ENCODE results near the gene CDH23.

Gene CDH23

GRCh38 chr10:71424496-71425194, 27.9 kb downstream of the CDH23 start:
- DNase-seq, result peak in 1 of 2 donors; percentile 10

- peak in 1 of 2 donors; percentile 9 for DNase-seq
These were observed 29.4 kb downstream of the CDH23 start for GRCh38 chr10:71426058-71426605.

- no peak for DNase-seq
These were observed 30.5 kb downstream of the CDH23 start for GRCh38 chr10:71427246-71427645.

GRCh38 chr10:71429304-71429703, 32.6 kb downstream of the CDH23 start:
- no peak for DNase-seq

- peak in 1 of 2 donors; percentile 4 for DNase-seq
These were observed 33.2 kb downstream of the CDH23 start for GRCh38 chr10:71429929-71430328.

GRCh38 chr10:71431239-71432100, 34.8 kb downstream of the CDH23 start:
- DNase-seq, result peak in 1 of 2 donors; percentile 1

GRCh38 chr10:71432101-71432905, 35.6 kb downstream of the CDH23 start:
- peak in 1 of 2 donors; percentile 7 for DNase-seq

GRCh38 chr10:71432956-71433767, 36.4 kb downstream of the CDH23 start:
- DNase-seq, result peak in 1 of 2 donors; percentile 8

DNA sequence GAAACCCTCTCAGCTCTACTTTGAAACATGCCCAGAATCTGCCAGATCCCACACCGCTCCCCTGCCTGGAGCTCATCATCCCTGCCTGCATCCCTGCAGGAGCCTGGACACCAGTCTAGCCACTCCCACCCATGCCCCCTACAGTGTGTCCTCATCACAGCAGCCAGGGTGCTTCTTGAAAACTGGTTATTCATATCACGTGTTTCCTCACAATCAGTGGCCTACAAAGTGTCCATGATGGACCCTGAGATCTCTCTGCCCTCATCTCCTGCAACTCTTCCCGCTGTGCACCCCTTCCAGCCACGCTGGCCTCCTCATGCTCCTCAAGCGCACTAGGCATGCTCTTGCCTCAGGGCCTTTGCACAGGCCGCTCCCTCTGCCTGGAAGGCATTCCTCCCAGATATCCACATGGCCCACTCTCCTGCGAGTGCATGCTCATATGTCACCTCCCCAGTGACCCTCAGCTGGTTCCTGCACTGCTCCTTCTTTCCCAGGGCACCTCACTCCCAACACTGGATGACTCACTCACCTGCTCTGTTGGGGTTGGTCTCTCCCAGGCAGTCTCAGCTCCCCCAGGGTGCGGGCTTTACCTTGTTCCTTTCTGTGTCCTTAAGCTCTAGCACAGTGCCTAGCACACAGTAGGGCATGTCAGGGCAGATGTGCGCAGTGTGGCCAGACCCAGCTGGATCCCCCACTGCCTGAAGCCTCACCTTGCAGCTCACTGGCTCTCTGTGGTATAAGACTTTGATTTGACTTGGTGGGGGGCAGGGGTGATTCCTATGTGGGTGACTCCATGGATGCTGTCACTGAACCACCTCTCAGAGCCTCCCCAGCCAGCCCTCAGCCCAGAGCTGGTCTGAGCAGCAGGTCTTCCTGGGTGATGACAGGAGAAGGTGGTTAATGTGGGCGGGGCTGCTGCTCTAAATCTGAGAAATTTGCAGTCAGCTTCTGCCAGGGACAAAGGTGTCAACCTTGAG, 37.3 kb downstream of the CDH23 start:
- peak; percentile 14 for DNase-seq

GRCh38 chr10:71434760-71435394, 38.2 kb downstream of the CDH23 start:
- DNase-seq, result no peak

- peak in 1 of 2 donors; percentile 1 for DNase-seq
These were observed 39.0 kb downstream of the CDH23 start for GRCh38 chr10:71435571-71436267.

DNA sequence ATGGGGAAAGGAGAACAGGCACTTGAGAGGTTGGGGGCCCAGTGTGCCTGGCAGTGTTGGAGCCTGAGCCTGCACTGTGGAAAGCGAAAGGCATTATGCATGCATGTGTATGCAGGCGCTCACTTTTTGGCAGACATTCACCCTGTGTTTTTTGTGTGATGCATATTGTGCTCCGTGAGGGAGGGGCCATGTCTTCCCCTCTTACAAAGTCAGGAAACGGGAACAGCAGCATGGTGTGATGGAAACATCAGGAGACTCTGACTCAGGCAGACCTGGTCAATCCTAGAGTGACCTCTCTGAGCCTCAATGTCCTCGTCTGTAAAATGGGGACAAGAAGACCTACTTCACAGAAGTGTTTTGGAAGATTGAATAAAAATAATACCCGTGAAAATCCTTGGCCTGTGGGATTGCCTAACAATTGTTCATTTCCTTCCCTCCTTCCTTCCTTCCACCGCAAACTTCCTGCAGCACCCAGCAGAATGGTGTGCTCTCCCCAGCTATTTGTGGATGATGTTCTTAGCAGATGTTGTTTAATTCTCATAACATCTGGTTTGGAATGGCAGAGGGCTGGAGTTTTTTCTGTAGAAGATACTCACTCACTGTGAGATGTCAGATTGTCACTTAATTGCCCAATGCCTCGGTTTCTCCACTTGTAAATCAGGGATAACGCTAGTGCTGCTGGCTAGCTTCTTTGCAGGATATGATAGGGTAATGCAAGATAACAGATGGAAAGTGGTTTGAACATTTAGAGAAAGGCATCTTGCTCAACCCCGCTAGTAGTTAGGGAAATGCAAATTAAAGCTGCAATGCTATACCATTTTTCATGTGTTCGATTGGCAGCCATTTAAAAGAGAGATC, 39.8 kb downstream of the CDH23 start:
- DNase-seq, result no peak

GRCh38 chr10:71437537-71438092, 40.9 kb downstream of the CDH23 start:
- no peak for DNase-seq

- DNase-seq, result no peak
These were observed 42.0 kb downstream of the CDH23 start for GRCh38 chr10:71438761-71439160.

DNA sequence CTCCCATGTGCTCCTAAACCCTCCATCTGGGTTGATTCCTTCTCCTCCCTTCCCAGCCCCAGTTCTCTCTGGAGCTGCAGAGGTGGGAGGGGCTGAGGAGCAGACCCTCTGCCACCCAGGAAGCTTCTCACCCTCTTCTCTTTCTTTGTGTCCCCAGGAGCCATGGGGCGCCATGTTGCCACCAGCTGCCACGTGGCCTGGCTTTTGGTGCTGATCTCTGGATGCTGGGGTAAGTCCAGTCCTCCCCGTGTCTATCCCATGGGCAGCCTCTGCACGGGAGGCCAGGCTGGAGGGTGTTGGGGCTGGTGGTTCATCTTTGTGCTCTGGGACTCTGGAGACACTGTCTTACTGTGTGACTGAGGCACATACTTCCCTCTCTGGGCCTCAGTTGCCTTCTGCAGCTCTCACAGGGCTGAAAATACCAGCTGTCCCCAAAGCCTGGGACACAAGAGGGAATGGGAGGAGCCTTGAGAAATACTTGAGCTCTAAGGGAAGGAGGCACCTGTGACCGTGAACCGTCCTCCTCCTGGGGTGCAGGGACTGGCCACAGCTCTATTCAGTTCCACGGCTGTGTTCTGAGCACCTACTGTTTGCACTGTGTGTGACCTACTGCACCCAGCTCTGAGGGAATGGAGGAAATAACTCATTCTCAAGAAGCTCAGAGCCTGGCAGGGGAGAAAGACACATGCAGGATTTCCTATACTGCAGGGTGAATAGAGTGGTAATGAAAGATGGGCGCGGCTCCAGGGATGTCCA, 43.1 kb downstream of the CDH23 start:
- DNase-seq, result no peak

DNA sequence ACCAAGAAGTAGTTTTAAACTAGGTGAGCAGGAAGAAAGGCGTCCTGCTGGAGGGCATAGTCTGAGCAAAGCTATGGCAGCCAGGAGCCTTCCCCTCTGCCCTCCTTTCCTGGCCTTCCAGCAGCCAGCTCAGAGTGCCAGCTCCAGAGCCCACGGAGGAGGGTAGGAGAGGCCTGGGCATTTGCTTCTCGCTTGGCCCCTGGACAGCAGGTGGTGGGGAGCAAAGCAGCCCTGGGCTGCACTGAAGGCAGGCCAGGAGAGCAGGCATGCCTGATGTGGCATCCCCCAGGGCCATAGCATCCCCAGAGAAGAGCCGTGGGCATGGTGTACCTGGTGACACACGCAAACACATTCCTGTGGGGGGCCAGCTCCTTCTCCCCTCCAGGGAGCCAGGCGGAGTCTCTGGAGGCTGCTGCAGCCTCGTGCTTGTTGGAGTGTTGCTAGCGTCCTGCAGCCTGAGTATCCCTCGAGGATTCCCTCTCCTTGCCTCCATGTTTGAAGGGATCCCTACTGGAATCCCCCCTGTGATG, 43.9 kb downstream of the CDH23 start:
- no peak for DNase-seq

DNA sequence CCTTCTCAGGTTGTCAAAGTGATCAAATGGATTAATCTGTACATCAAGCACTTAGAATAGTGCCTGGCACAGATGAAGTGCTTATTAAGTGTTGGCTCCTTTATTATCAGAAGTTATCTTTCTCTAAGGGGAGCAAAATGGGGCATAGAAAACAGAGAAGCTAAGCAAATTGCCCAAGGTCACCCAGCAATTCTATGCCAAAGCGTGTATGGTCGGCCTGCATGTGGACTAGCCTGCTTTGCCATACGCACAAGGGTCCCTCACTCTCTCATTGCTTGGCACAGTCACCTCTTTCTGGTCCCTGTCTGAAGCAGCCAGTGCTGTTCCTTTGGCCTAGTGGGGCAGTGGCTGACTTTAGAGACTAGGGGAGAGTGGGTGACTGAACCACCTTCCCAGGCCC, 45.3 kb downstream of the CDH23 start:
- no peak for DNase-seq
